Fibroblast of skin of left biceps (primary cell): ENCODE measurements around the gene CENPL.
"Not testable (repeated sequence)": the region's sequence is repeated elsewhere in the genome, so short reads cannot be mapped to it uniquely, and the experiment has no call there.

Experiments used
- DNase-seq, 2 experiments: peaks; one replicate each; pipeline ENCODE4 v3.0.0-alpha.2; 2013; ENCODE audit warnings: low read depth in 2 of 2

The CENPL gene

GRCh38 chr1:173824315-173825081 is at the start of gene CENPL, which contains the start of gene DARS2:
Gene CENPL (minus strand): TSS chr1:173824883. CDS start chr1:173811299, 13,584 bp downstream.
Gene DARS2 (plus strand): TSS chr1:173824673. CDS start chr1:173825230, 557 bp downstream.
- DNase-seq: peak; percentile 96

GRCh38 chr1:173871500-173871899 is 46.8 kb upstream of the CENPL start:
- DNase-seq: no peak

- no peak for DNase-seq
These were observed 46.4 kb upstream of the CENPL start for GRCh38 chr1:173871091-173871490.

GRCh38 chr1:173870252-173871075 is 45.8 kb upstream of the CENPL start:
- no peak for DNase-seq

- DNase-seq: no peak
These were observed 44.3 kb upstream of the CENPL start for GRCh38 chr1:173869021-173869359.

- DNase-seq: peak; percentile 25 to 28
These were observed 43.8 kb upstream of the CENPL start, which contains the start of gene ZBTB37 for GRCh38 chr1:173868266-173869020. Gene ZBTB37 (plus strand): TSS chr1:173868380. CDS start chr1:173870226, 1,846 bp downstream.

- peak; percentile 99 for DNase-seq
These were observed 43.1 kb upstream of the CENPL start, which contains the start of gene GAS5 for GRCh38 chr1:173867753-173868265. Gene GAS5 (minus strand): TSS chr1:173867989.

- no peak for DNase-seq
These were observed 42.6 kb upstream of the CENPL start for GRCh38 chr1:173867141-173867752.

- no peak for DNase-seq
These were observed 41.9 kb upstream of the CENPL start for GRCh38 chr1:173866413-173867115.

GRCh38 chr1:173865468-173866164 is 40.9 kb upstream of the CENPL start:
- DNase-seq: no peak

GRCh38 chr1:173864179-173864867 is 39.6 kb upstream of the CENPL start:
- DNase-seq: no peak

GRCh38 chr1:173863224-173864161 is 38.8 kb upstream of the CENPL start:
- DNase-seq: no peak

GRCh38 chr1:173862769-173863223 is 38.1 kb upstream of the CENPL start:
- DNase-seq: no peak

- DNase-seq: not testable (repeated sequence)
These were observed 37.6 kb upstream of the CENPL start for GRCh38 chr1:173862146-173862768.

- no peak for DNase-seq
These were observed 37.1 kb upstream of the CENPL start for GRCh38 chr1:173861731-173862145.

- DNase-seq: no peak
These were observed 35.4 kb upstream of the CENPL start for GRCh38 chr1:173860065-173860464.

- DNase-seq: not testable (repeated sequence)
These were observed 34.9 kb upstream of the CENPL start for GRCh38 chr1:173859547-173859946.
